K562 (cell line): ENCODE measurements around the gene OGDH. TPM values are rescaled to one million over a fixed set of nuclear protein-coding genes. Genes with fewer than 3 reads are reported as not detected.

Experiments
- ARID1B ChIP-seq: fragments of 450-650 bp; IDR thresholded peaks from 2 replicates; pipeline ENCODE4 v1.6.1; 2016; ENCODE audit warnings: antibody characterized with exemption, mild to moderate bottlenecking, inconsistent platforms
- BCL6 ChIP-seq: fragments of 250-450 bp; sonication (Bioruptor Pico); IDR thresholded peaks from 2 replicates; pipeline ENCODE4 v1.4.0; 2020
- BHLHE40 ChIP-seq: IDR thresholded peaks from 2 replicates; pipeline ENCODE4 v1.6.1; 2011; ENCODE audit warnings: low read length, improper control_type of control experiment
- HDAC2 ChIP-seq: fragments of 450-650 bp; IDR thresholded peaks from 2 replicates; pipeline ENCODE4 v1.6.1; 2016; ENCODE audit warnings: mild to moderate bottlenecking
- NKRF ChIP-seq: fragments of 450-650 bp; IDR thresholded peaks from 2 replicates; pipeline ENCODE4 v1.6.1; 2016; ENCODE audit warnings: borderline replicate concordance
- PTTG1 ChIP-seq: fragments of 450-650 bp; IDR thresholded peaks from 2 replicates; pipeline ENCODE4 v1.6.1; 2016; ENCODE audit warnings: low read depth, mild to moderate bottlenecking, missing genetic modification characterization, missing compliant biosample characterization
- SMAD1 ChIP-seq: fragments of 150-350 bp; IDR thresholded peaks from 2 replicates; pipeline ENCODE4 v1.6.1; 2014; ENCODE audit warnings: low read length, low read depth; ENCODE audit not compliant: partially characterized antibody
- ZNF23 ChIP-seq: fragments of 250-450 bp; sonication (Bioruptor Pico); IDR thresholded peaks from 2 replicates; pipeline ENCODE4 v1.4.0; 2020; ENCODE audit warnings: mild to moderate bottlenecking
- ZNF512 ChIP-seq: IDR thresholded peaks from 2 replicates; pipeline ENCODE4 v1.6.1; 2016; ENCODE audit warnings: missing genetic modification characterization, missing compliant biosample characterization
- polyA plus RNA-seq, 8 experiments: library from polyadenylated mRNA; depleted of rRNA in 4 of 8; stranded (reverse) in 5 of 8; unstranded in 3 of 8; fragments of >200 nt; fragmentation: Nextera tagmentation in 2 of 8; fragmentation: Illumina TruSeq in 1 of 8; extraction: Ambion mirVana in 2 of 8; extraction: Trizol in 1 of 8; gene quantifications; 2 replicates each; pipeline versions ENCODE4 v1.2.1 to v1.2.3, GENCODE V29; 2011 to 2014; ENCODE audit warnings: inconsistent platforms in 1 of 8, missing spikeins in 1 of 8
- total RNA-seq, 7 experiments: library from RNA; depleted of rRNA in 6 of 7; stranded (reverse); fragments of >200 nt in 6 of 7; fragmentation: Illumina TruSeq in 2 of 7; extraction: Trizol in 2 of 7; gene quantifications; 2 replicates each; pipeline versions ENCODE4 v1.2.1 to v1.2.3, GENCODE V29; 2011 to 2021; ENCODE audit warnings: low replicate concordance in 1 of 7
- TF ChIP-seq, protein P1 (sequence below): fragments of 450-650 bp; IDR thresholded peaks from 2 replicates; pipeline ENCODE4 v1.6.1; 2016; ENCODE audit warnings: mild to moderate bottlenecking, moderate library complexity
- TF ChIP-seq, protein P2 (sequence below): fragments of 450-650 bp; formaldehyde crosslinking; IDR thresholded peaks from 2 replicates; pipeline ENCODE4 v1.4.0; 2020; ENCODE audit warnings: mild to moderate bottlenecking, moderate library complexity

Gene OGDH
- total and polyA plus RNA-seq, 9 of the 15 experiments (the other 6 are each of a cell fraction or from before 2014, with no cell fraction given), result 3.1 to 80.3 (median 23.5) TPM

DNA sequence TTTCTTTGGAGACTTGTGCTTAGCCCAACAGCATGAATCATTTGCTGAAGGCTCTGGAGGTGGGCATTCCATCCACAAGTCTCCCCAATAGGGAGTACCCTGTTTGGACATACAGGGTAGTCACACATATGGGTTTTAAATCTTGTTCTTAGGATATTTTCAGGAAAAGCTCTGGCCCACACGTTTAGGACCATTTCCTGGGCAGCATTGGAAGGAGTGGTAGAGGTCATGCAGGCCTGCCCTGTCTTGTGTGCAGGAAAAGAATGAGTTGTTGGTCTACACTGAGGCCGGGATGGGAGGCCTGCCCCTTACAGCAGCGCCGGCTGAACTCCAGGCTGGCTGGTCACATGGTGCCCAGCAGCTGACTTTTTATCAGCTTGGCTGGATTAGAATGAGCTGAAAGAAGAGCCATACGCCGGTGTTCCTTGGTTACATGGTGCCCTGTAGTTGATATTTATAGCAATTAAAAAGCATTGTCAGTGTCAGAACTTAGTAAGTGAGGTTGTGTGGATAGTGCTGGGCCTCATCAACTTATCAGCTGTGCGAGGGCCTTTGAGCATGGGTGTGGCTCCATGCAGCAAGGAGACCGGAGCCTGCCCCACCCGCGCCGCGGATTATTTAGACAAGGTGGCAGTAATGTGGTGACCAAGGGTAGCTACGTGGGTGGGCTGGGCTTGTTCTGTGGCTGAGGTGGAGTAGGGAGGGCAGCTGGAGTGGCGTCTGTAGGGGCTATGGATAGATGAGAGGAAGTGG lies 28.6 kb downstream of the OGDH start (continued):
- no peak for TF ChIP-seq ZNF512 (tag)
- TF ChIP-seq BCL6 (CRISPR knock-in tag), result no peak
- TF ChIP-seq BHLHE40, result no peak
- no peak for TF ChIP-seq HDAC2
- TF ChIP-seq ARID1B, result peak; percentile 32; the same call in 1 of the 2 replicates
- TF ChIP-seq PTTG1 (tag), result no peak
- TF ChIP-seq, protein P1, sequence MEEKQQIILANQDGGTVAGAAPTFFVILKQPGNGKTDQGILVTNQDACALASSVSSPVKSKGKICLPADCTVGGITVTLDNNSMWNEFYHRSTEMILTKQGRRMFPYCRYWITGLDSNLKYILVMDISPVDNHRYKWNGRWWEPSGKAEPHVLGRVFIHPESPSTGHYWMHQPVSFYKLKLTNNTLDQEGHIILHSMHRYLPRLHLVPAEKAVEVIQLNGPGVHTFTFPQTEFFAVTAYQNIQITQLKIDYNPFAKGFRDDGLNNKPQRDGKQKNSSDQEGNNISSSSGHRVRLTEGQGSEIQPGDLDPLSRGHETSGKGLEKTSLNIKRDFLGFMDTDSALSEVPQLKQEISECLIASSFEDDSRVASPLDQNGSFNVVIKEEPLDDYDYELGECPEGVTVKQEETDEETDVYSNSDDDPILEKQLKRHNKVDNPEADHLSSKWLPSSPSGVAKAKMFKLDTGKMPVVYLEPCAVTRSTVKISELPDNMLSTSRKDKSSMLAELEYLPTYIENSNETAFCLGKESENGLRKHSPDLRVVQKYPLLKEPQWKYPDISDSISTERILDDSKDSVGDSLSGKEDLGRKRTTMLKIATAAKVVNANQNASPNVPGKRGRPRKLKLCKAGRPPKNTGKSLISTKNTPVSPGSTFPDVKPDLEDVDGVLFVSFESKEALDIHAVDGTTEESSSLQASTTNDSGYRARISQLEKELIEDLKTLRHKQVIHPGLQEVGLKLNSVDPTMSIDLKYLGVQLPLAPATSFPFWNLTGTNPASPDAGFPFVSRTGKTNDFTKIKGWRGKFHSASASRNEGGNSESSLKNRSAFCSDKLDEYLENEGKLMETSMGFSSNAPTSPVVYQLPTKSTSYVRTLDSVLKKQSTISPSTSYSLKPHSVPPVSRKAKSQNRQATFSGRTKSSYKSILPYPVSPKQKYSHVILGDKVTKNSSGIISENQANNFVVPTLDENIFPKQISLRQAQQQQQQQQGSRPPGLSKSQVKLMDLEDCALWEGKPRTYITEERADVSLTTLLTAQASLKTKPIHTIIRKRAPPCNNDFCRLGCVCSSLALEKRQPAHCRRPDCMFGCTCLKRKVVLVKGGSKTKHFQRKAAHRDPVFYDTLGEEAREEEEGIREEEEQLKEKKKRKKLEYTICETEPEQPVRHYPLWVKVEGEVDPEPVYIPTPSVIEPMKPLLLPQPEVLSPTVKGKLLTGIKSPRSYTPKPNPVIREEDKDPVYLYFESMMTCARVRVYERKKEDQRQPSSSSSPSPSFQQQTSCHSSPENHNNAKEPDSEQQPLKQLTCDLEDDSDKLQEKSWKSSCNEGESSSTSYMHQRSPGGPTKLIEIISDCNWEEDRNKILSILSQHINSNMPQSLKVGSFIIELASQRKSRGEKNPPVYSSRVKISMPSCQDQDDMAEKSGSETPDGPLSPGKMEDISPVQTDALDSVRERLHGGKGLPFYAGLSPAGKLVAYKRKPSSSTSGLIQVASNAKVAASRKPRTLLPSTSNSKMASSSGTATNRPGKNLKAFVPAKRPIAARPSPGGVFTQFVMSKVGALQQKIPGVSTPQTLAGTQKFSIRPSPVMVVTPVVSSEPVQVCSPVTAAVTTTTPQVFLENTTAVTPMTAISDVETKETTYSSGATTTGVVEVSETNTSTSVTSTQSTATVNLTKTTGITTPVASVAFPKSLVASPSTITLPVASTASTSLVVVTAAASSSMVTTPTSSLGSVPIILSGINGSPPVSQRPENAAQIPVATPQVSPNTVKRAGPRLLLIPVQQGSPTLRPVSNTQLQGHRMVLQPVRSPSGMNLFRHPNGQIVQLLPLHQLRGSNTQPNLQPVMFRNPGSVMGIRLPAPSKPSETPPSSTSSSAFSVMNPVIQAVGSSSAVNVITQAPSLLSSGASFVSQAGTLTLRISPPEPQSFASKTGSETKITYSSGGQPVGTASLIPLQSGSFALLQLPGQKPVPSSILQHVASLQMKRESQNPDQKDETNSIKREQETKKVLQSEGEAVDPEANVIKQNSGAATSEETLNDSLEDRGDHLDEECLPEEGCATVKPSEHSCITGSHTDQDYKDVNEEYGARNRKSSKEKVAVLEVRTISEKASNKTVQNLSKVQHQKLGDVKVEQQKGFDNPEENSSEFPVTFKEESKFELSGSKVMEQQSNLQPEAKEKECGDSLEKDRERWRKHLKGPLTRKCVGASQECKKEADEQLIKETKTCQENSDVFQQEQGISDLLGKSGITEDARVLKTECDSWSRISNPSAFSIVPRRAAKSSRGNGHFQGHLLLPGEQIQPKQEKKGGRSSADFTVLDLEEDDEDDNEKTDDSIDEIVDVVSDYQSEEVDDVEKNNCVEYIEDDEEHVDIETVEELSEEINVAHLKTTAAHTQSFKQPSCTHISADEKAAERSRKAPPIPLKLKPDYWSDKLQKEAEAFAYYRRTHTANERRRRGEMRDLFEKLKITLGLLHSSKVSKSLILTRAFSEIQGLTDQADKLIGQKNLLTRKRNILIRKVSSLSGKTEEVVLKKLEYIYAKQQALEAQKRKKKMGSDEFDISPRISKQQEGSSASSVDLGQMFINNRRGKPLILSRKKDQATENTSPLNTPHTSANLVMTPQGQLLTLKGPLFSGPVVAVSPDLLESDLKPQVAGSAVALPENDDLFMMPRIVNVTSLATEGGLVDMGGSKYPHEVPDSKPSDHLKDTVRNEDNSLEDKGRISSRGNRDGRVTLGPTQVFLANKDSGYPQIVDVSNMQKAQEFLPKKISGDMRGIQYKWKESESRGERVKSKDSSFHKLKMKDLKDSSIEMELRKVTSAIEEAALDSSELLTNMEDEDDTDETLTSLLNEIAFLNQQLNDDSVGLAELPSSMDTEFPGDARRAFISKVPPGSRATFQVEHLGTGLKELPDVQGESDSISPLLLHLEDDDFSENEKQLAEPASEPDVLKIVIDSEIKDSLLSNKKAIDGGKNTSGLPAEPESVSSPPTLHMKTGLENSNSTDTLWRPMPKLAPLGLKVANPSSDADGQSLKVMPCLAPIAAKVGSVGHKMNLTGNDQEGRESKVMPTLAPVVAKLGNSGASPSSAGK, result no peak
- no peak for TF ChIP-seq ZNF23
- peak; percentile 41; the same call in 1 of the 2 replicates for TF ChIP-seq NKRF
- TF ChIP-seq, protein P2, sequence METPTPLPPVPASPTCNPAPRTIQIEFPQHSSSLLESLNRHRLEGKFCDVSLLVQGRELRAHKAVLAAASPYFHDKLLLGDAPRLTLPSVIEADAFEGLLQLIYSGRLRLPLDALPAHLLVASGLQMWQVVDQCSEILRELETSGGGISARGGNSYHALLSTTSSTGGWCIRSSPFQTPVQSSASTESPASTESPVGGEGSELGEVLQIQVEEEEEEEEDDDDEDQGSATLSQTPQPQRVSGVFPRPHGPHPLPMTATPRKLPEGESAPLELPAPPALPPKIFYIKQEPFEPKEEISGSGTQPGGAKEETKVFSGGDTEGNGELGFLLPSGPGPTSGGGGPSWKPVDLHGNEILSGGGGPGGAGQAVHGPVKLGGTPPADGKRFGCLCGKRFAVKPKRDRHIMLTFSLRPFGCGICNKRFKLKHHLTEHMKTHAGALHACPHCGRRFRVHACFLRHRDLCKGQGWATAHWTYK, result no peak
- TF ChIP-seq SMAD1, result no peak
